Activated T-cell treated with anti-CD3 and anti-CD28 coated beads, Interleukin-2, amount 50 U/mL, for 48 hours (primary cell): Measurements from ENCODE around the gene COL5A3.
A peak's percentile ranks its signal among the peaks of the same experiment; 100 is the strongest.
"Not testable (repeated sequence)": the region's sequence is repeated elsewhere in the genome, so short reads cannot be mapped to it uniquely, and the experiment has no call there.

Experiments used
- DNase-seq, 2 experiments: peaks; one replicate each; pipeline ENCODE4 v3.0.0-alpha.2; 2020

COL5A3 gene

GRCh38 chr19:10010247-10010691, at the start of gene COL5A3:
COL5A3 (minus strand) TSS chr19:10010504; CDS start chr19:10010385, 119 bp downstream.
- no peak for DNase-seq

DNA sequence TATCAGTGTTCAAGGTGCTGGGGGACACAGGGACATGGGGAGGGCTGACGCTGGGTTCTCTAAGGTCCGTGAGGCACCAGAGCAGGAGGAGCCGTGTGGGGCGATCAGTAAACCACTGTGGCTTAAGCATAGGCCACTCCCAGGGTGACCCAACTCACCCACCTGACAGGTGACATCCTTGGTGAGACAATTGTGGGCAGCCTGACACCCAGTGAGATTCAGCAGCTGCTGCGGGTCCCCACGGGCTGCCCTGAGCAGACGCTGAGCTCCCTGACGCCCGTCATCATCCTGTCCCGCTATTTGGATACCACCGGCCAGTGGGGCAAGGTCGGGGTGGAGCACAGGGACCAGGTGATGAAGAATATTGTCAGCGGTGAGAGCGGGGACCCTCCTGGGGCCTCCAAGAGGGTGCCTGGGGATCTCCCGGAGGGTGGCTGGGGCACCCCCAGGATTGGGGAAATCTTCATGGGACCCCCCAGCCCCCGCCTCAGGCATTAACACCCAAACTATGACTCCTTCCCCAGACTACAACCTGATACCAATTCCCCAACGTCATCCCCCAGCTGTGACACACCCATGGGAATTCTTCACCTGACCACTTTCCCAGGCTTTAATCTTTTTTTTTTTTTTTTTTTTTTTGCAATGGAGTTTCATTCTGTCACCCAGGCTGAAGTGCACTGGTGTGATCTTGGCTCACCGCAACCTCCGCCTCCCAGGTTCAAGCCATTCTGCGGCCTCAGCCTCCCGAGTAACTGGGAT, 42.5 kb upstream of the COL5A3 start:
- DNase-seq: no peak

DNA sequence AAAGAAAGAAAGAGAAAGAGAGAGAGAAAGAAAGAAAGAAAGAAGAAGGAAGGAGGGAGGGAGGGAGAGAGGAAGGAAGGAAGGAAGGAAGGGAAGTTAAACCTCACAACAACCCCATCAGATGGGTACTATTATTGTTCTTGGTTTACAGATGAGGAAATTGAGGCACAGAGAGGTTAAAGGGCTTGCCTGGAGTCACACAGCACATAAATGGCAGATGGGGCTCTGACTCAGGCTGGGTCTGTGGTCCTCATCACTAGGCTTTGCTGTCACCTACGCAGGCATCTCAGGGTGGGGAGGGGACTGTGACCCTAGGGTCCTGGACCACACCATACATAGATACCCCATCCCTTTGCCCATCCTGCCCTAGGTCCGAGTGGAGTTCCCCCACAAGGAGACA, 39.3 kb upstream of the COL5A3 start:
- no peak for DNase-seq

- DNase-seq: no peak
Measured at GRCh38 chr19:10045371-10045770, 35.1 kb upstream of the COL5A3 start.

DNA sequence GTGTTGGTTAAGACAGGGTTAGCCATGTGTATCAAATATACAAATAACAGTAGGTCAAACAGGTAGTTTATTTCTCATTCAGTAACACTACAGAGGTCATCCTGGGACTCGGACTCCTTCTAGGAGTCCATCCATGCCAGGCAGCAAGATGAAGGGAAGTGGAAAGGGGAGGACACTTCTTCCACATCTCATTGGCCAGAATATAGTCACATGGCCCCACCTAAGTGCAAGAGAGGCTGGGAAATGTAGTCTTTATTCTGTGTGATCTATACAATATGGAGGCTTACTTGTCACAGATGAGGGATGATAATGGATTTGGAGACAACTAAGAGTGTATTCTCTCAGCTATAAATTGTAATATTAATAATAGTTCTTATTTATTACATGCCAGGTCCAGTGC, 34.1 kb upstream of the COL5A3 start:
- DNase-seq: no peak

DNA sequence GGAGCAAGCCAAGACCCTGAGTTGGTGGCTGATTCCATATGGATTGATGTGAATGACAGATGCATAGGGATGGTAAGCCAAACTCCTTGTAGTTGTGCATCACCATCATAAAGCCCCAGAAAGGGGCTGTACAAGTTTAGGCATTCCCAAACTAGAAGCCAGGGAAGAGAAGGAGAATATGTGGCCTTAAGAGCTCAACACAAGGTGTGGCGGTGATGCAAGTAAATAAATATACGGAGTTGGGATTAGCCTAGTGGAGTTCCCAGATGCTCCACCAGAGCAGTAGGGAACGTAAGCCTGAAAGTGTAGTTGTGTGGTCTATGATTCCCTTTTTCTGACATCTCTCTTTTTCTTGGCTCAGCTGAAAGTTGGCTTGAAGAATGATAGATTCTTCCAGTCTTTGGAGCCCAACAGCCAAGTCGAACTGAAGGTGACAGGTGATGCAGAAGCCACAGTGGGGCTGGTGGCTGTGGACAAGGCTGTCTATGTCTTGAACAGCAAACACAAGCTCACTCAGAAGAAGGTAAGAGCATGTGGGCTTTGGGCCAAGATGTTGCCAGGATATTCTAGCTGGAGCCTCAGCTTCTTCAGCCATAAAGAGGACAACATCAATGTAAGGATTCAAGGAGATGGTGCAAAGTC, 33.1 kb upstream of the COL5A3 start:
- no peak for DNase-seq

- no peak for DNase-seq
Measured at GRCh38 chr19:10037809-10038208, 27.5 kb upstream of the COL5A3 start.

DNA sequence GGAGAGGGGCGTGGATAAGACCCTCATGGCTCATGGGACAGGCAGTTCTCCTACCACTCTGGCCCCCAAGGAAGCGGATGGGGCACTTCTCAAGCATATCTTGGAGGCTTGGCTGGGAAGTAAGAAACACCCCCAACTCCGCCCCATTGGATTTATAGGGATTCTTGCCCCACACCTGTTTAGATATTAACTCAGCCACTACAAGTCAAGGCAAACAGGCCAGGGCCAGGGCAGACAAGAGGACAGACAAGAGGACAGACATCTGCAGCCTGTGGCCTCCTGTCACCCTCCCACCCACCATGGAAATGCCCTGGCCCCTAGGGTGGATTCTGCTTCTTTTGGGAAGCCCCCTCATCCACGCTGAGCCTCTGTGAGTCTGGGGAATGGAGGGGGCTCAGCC, 27.1 kb upstream of the COL5A3 start:
- no peak for DNase-seq

DNA sequence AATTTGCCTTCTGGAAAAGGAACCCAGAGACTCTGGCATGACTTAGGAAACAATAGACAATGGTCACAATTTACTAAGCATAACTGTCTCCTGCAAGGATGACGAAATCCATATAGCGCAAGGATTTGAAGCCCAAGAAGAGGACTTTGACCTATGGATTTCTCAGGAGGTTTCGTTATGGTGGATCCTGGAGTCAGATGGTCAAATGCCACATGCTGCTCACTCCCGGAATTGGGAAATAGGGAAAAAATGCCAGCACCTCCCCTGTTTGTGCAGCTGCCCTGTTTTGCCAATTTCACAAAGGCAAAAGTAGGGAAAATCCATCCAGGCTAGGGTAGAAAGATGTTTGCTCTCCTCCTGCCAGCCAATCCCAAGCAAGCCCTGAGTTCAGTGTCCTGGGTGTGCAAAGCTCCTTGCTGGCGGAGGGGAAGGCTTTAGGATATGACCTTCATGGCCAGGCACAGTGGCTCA, 26.3 kb upstream of the COL5A3 start:
- no peak for DNase-seq

GRCh38 chr19:10033614-10034013, 23.3 kb upstream of the COL5A3 start:
- DNase-seq: no peak

- peak; percentile 84 to 90 for DNase-seq
Measured at GRCh38 chr19:10027158-10027997, 17.1 kb upstream of the COL5A3 start.

GRCh38 chr19:10026744-10027143, 16.4 kb upstream of the COL5A3 start:
- DNase-seq: no peak

- not testable (repeated sequence) for DNase-seq
Measured at GRCh38 chr19:10023096-10023495, 12.8 kb upstream of the COL5A3 start.

DNA sequence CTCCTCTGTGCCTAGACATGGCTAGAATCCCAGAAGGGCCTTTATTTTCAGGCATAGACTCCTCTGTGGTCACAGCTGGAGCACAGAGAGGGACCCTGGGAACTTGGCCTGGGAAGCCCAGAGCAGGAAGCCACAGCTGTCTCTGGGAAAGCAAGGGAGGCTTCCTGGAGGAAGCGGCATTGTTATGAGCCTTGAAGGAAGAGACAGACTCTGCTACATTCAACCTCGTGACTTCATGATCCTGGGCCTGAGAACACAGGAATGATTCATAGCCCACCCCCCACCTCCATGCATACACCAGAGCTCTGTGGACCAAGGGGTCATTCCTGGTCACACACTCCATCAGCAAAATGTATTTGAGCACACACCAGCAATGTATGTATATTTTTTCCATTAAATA, 11.6 kb upstream of the COL5A3 start:
- DNase-seq: no peak

GRCh38 chr19:10021446-10021845, 11.1 kb upstream of the COL5A3 start:
- DNase-seq: no peak

- no peak for DNase-seq
Measured at GRCh38 chr19:10020851-10021250, 10.5 kb upstream of the COL5A3 start.

GRCh38 chr19:10019246-10019645, 8.9 kb upstream of the COL5A3 start:
- DNase-seq: no peak

GRCh38 chr19:10018786-10019185, 8.5 kb upstream of the COL5A3 start:
- DNase-seq: no peak

DNA sequence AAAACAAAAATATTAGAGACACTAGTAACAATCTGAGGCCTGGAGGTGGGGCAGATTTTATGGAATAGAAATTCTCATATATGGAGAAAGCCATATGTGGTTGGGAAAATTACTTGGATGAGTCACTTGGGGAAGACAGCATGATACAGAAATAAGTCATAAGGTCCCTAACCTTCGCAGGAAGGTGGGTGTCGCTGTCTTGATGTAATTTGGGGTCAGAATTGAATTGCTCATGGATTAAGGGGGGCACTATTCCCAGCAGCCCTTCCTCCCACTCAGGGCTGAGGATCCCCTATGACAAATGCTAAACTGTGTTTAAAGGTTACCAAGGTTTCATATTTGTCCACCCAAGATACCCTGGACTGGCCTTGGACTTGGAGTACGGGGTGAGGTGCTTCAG, 8.0 kb upstream of the COL5A3 start:
- DNase-seq: no peak

- no peak for DNase-seq
Measured at GRCh38 chr19:10013834-10014618, 3.7 kb upstream of the COL5A3 start.

GRCh38 chr19:10013316-10013715, 3.0 kb upstream of the COL5A3 start, which contains the start of gene RDH8:
RDH8 (plus strand) TSS chr19:10013483; CDS start chr19:10013498, 15 bp downstream.
- DNase-seq: no peak

- DNase-seq: no peak
Measured at GRCh38 chr19:10011974-10012373, 1.7 kb upstream of the COL5A3 start.

GRCh38 chr19:10010939-10011338, 635 bp upstream of the COL5A3 start:
- no peak for DNase-seq
